DMS53 (cell line): ENCODE measurements around the gene SECISBP2.
"Not testable (repeated sequence)": the region's sequence is repeated elsewhere in the genome, so short reads cannot be mapped to it uniquely, and the experiment has no call there.

Experiments
- DNase-seq: peaks from one replicate; lab custom pipeline; 2025; lab: John Stamatoyannopoulos, UW

SECISBP2 gene

GRCh38 chr9:89318123-89319014 is at the start of gene SECISBP2:
Gene SECISBP2 (plus strand): TSS chr9:89318500. CDS start chr9:89318577, 77 bp downstream.
- peak; percentile 96 for DNase-seq

GRCh38 chr9:89273528-89274279 is 44.6 kb upstream of the SECISBP2 start:
- no peak for DNase-seq

GRCh38 chr9:89274838-89275237 is 43.5 kb upstream of the SECISBP2 start:
- DNase-seq: no peak

- not testable (repeated sequence) for DNase-seq
Observed at GRCh38 chr9:89276040-89276439, 42.3 kb upstream of the SECISBP2 start.

- no peak for DNase-seq
Observed at GRCh38 chr9:89277043-89277442, 41.3 kb upstream of the SECISBP2 start.

- DNase-seq: peak; percentile 9
Observed at GRCh38 chr9:89277454-89277853, 40.8 kb upstream of the SECISBP2 start.

GRCh38 chr9:89278551-89278950 is 39.7 kb upstream of the SECISBP2 start:
- no peak for DNase-seq

- DNase-seq: peak; percentile 63
Observed at GRCh38 chr9:89278997-89279739, 39.1 kb upstream of the SECISBP2 start.

- DNase-seq: no peak
Observed at GRCh38 chr9:89281106-89281505, 37.2 kb upstream of the SECISBP2 start.

- DNase-seq: peak; percentile 8
Observed at GRCh38 chr9:89282248-89282968, 35.9 kb upstream of the SECISBP2 start.

GRCh38 chr9:89284076-89284475 is 34.2 kb upstream of the SECISBP2 start:
- DNase-seq: no peak

GRCh38 chr9:89291741-89292140 is 26.6 kb upstream of the SECISBP2 start:
- DNase-seq: no peak

- no peak for DNase-seq
Observed at GRCh38 chr9:89293014-89293413, 25.3 kb upstream of the SECISBP2 start.

- no peak for DNase-seq
Observed at GRCh38 chr9:89295400-89295799, 22.9 kb upstream of the SECISBP2 start.

GRCh38 chr9:89301996-89302395 is 16.3 kb upstream of the SECISBP2 start:
- not testable (repeated sequence) for DNase-seq

- DNase-seq: no peak
Observed at GRCh38 chr9:89304020-89304833, 14.1 kb upstream of the SECISBP2 start.

GRCh38 chr9:89304834-89305188 is 13.5 kb upstream of the SECISBP2 start:
- DNase-seq: no peak

GRCh38 chr9:89305868-89306267 is 12.4 kb upstream of the SECISBP2 start:
- DNase-seq: no peak

- DNase-seq: no peak
Observed at GRCh38 chr9:89309166-89309565, 9.1 kb upstream of the SECISBP2 start.

GRCh38 chr9:89309608-89310474 is 8.5 kb upstream of the SECISBP2 start:
- DNase-seq: no peak
